Mesendoderm (in vitro differentiated cells): ENCODE results near the gene CYP11A1.

Source experiments
- DNase-seq: peaks from one replicate; pipeline ENCODE4 v3.0.0; 2013
- H2AK5ac ChIP-seq: 2 replicates; pipeline ENCODE4 v1.6.1; 2013; ENCODE audit warnings: low read length, inconsistent platforms
- H2BK120ac ChIP-seq: 2 replicates; pipeline ENCODE4 v1.6.1; 2013; ENCODE audit warnings: low read depth, mild to moderate bottlenecking, low read length, moderate library complexity, mixed read lengths
- H2BK15ac ChIP-seq: replicated peaks from 2 replicates; pipeline ENCODE4 v1.6.1; 2013; ENCODE audit warnings: low read depth, mild to moderate bottlenecking, moderate library complexity
- H2BK5ac ChIP-seq: 2 replicates; pipeline ENCODE4 v1.6.1; 2013; ENCODE audit warnings: low read length, inconsistent platforms
- H3K18ac ChIP-seq: 2 replicates; pipeline ENCODE4 v1.6.1; 2013; ENCODE audit warnings: mild to moderate bottlenecking, low read length, mixed read lengths
- H3K23ac ChIP-seq: one replicate; pipeline ENCODE4 v1.6.1; 2013; ENCODE audit warnings: low read length
- H3K27ac ChIP-seq: 2 replicates; pipeline ENCODE4 v1.5.1; 2013; ENCODE audit warnings: low read depth, mild to moderate bottlenecking, inconsistent platforms, low read length, moderate library complexity
- H3K27me3 ChIP-seq: 2 replicates; pipeline ENCODE4 v1.6.1; 2013; ENCODE audit warnings: low read length, control low read depth, mild to moderate bottlenecking, inconsistent platforms; ENCODE audit not compliant: insufficient read depth, poor library complexity
- H3K36me3 ChIP-seq: 2 replicates; pipeline ENCODE4 v1.6.1; 2013; ENCODE audit warnings: low read length, inconsistent platforms; ENCODE audit not compliant: control insufficient read depth, insufficient read depth
- H3K4ac ChIP-seq: one replicate; pipeline ENCODE4 v1.6.1; 2013; ENCODE audit warnings: low read depth, mild to moderate bottlenecking, low read length, moderate library complexity
- H3K4me1 ChIP-seq: 2 replicates; pipeline ENCODE4 v1.6.1; 2013; ENCODE audit warnings: low read depth, low read length, inconsistent platforms; ENCODE audit not compliant: control insufficient read depth
- H3K4me2 ChIP-seq: 2 replicates; pipeline ENCODE4 v1.6.1; 2013; ENCODE audit warnings: low read length
- H3K4me3 ChIP-seq: 2 replicates; pipeline ENCODE4 v1.5.1; 2013; ENCODE audit warnings: mild to moderate bottlenecking, low read length
- H3K56ac ChIP-seq: one replicate; pipeline ENCODE4 v1.6.1; 2013; ENCODE audit warnings: low read length
- H3K79me1 ChIP-seq: 2 replicates; pipeline ENCODE4 v1.6.1; 2013; ENCODE audit warnings: low read length, inconsistent platforms
- H3K79me2 ChIP-seq: 2 replicates; pipeline ENCODE4 v1.6.1; 2013; ENCODE audit warnings: mild to moderate bottlenecking, low read length; ENCODE audit not compliant: control insufficient read depth, insufficient read depth
- H3K9ac ChIP-seq: 2 replicates; pipeline ENCODE4 v1.6.1; 2013; ENCODE audit warnings: low read length, inconsistent platforms
- H4K5ac ChIP-seq: one replicate; pipeline ENCODE4 v1.6.1; 2013; ENCODE audit warnings: low read length
- H4K8ac ChIP-seq: one replicate; pipeline ENCODE4 v1.6.1; 2013; ENCODE audit warnings: low read depth, mild to moderate bottlenecking, control low read depth, low read length, moderate library complexity
- WGBS: extraction: QIAGEN DNeasy Blood & Tissue Kit; methylation state at CpG from one replicate; pipeline ENCODE4 v1.1.7; 2013; ENCODE audit warnings: low lambda C conversion rate, missing lambda C conversion rate; ENCODE audit not compliant: insufficient coverage; ENCODE audit errors: extremely low coverage; 5-methylcytosine and 5-hydroxymethylcytosine counted together

Gene CYP11A1

GRCh38 chr15:74311734-74312444 lies 55.6 kb downstream of the CYP11A1 start:
- H3K4me2 ChIP-seq: no peak overlapping the region
- DNase-seq: peak; percentile 70
- H3K36me3 ChIP-seq: no peaks in the 10 kb centered on the region
- H2BK15ac ChIP-seq: no peak overlapping the region
- no CpG with 5 or more reads among the region's 13 CpGs for WGBS
- no peaks in the 10 kb centered on the region for H3K27me3 ChIP-seq
- H4K8ac ChIP-seq: no peak overlapping the region
- no peaks in the 10 kb centered on the region for H3K79me2 ChIP-seq
- H2AK5ac ChIP-seq: no peak overlapping the region
- H3K18ac ChIP-seq: no peak overlapping the region
- no peaks in the 10 kb centered on the region for H3K79me1 ChIP-seq
- H3K9ac ChIP-seq: no peak overlapping the region
- H3K23ac ChIP-seq: no peak overlapping the region
- no peak overlapping the region for H3K4ac ChIP-seq
- H2BK5ac ChIP-seq: no peak overlapping the region
- H3K4me1 ChIP-seq: peaks cover 15% of the 10 kb centered on the region
- no peak overlapping the region for H3K4me3 ChIP-seq
- H3K56ac ChIP-seq: peak overlapping the region; percentile 36
- no peak overlapping the region for H3K27ac ChIP-seq
- H4K5ac ChIP-seq: no peak overlapping the region
- no peak overlapping the region for H2BK120ac ChIP-seq

GRCh38 chr15:74307827-74308811 lies 59.3 kb downstream of the CYP11A1 start:
- H2BK5ac ChIP-seq: no peak overlapping the region
- no peak overlapping the region for H3K4ac ChIP-seq
- no peak overlapping the region for H2AK5ac ChIP-seq
- peak overlapping the region; percentile 75 for H3K56ac ChIP-seq
- peak overlapping the region; percentile 37 for H3K4me2 ChIP-seq
- no peak overlapping the region for H3K27ac ChIP-seq
- no peaks in the 10 kb centered on the region for H3K79me1 ChIP-seq
- H2BK15ac ChIP-seq: no peak overlapping the region
- DNase-seq: peak; percentile 82
- H3K4me1 ChIP-seq: peaks cover 16% of the 10 kb centered on the region
- no peaks in the 10 kb centered on the region for H3K79me2 ChIP-seq
- WGBS: no CpG with 5 or more reads among the region's 19 CpGs
- no peak overlapping the region for H3K23ac ChIP-seq
- no peak overlapping the region for H2BK120ac ChIP-seq
- H3K9ac ChIP-seq: peak overlapping the region; percentile 38
- no peak overlapping the region for H3K4me3 ChIP-seq
- H3K18ac ChIP-seq: no peak overlapping the region
- no peaks in the 10 kb centered on the region for H3K36me3 ChIP-seq
- no peak overlapping the region for H4K8ac ChIP-seq
- no peaks in the 10 kb centered on the region for H3K27me3 ChIP-seq
- no peak overlapping the region for H4K5ac ChIP-seq

GRCh38 chr15:74306781-74307217 lies 60.6 kb downstream of the CYP11A1 start:
- H4K8ac ChIP-seq: no peak overlapping the region
- H2BK120ac ChIP-seq: no peak overlapping the region
- no peaks in the 10 kb centered on the region for H3K36me3 ChIP-seq
- no peak overlapping the region for H3K18ac ChIP-seq
- peak overlapping the region; percentile 1 for H3K4ac ChIP-seq
- peak; percentile 84 for DNase-seq
- H3K79me2 ChIP-seq: no peaks in the 10 kb centered on the region
- no peak overlapping the region for H3K4me3 ChIP-seq
- no peak overlapping the region for H3K23ac ChIP-seq
- H3K4me1 ChIP-seq: peaks cover 16% of the 10 kb centered on the region
- H3K79me1 ChIP-seq: no peaks in the 10 kb centered on the region
- no peak overlapping the region for H4K5ac ChIP-seq
- no peak overlapping the region for H2AK5ac ChIP-seq
- peak overlapping the region; percentile 26 for H3K9ac ChIP-seq
- WGBS: no CpG with 5 or more reads among the region's 10 CpGs
- H3K4me2 ChIP-seq: no peak overlapping the region
- H2BK15ac ChIP-seq: no peak overlapping the region
- H2BK5ac ChIP-seq: no peak overlapping the region
- no peak overlapping the region for H3K27ac ChIP-seq
- no peaks in the 10 kb centered on the region for H3K27me3 ChIP-seq
- H3K56ac ChIP-seq: peak overlapping the region; percentile 71

DNA sequence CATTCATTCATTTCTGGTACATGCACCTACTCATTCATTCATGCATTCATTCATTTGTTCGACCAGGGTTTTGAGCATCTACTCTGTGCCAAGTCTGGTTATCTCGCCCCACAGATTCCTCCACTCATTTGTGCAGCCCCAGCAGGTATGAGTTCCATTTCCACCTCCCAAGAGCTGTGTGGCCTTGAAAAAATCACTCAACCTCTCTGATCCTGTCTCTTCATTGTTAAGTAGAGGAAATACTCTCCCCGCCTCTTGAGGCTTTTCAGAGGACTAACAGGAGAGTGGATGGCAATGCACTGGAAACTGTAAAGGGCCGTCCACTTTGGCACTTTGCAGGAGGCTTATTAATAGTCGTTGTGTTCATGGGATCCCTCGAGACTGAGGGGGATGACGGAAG lies 61.8 kb downstream of the CYP11A1 start:
- H3K27ac ChIP-seq: no peak overlapping the region
- H3K4ac ChIP-seq: no peak overlapping the region
- no peak for DNase-seq
- H3K79me2 ChIP-seq: no peaks in the 10 kb centered on the region
- no peaks in the 10 kb centered on the region for H3K36me3 ChIP-seq
- peaks cover 16% of the 10 kb centered on the region for H3K4me1 ChIP-seq
- no peak overlapping the region for H3K4me3 ChIP-seq
- no peak overlapping the region for H3K4me2 ChIP-seq
- no peaks in the 10 kb centered on the region for H3K27me3 ChIP-seq
- H2BK120ac ChIP-seq: no peak overlapping the region
- no peak overlapping the region for H4K5ac ChIP-seq
- H2AK5ac ChIP-seq: no peak overlapping the region
- H3K9ac ChIP-seq: no peak overlapping the region
- H3K23ac ChIP-seq: no peak overlapping the region
- no peak overlapping the region for H3K18ac ChIP-seq
- H2BK5ac ChIP-seq: no peak overlapping the region
- WGBS: no CpG with 5 or more reads among the region's 7 CpGs
- H4K8ac ChIP-seq: no peak overlapping the region
- H3K79me1 ChIP-seq: no peaks in the 10 kb centered on the region
- H3K56ac ChIP-seq: no peak overlapping the region
- no peak overlapping the region for H2BK15ac ChIP-seq

DNA sequence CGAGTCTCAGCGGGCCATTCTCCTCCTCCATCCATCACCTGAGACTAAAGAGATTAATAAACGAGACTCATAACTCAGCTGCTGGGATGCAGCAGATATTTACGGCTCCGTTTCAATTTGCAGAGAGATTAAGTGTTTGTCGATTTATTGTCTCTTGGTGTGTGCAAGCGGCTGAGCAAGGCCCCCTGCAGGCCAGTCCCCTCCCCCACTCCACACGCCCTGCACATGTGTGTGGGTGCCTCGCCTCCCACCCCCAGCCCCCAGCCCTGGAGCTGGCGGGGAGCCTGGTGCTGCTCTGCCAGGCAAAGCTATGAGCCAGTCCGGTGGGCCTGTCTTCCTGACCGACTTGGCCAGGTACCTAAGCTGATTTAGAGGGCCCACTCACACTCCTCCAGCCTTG lies 63.0 kb downstream of the CYP11A1 start:
- Histone ChIP-seq H3K9ac (no peak overlapping the region), H2BK5ac (no peak overlapping the region), H4K8ac (no peak overlapping the region), H3K79me1 (no peaks in the 10 kb centered on the region), H3K23ac (no peak overlapping the region), H3K4me2 (no peak overlapping the region), H4K5ac (no peak overlapping the region), H3K4me3 (no peak overlapping the region), H3K4me1 (peaks cover 16% of the 10 kb centered on the region), H3K18ac (no peak overlapping the region), H3K56ac (no peak overlapping the region), H3K27me3 (no peaks in the 10 kb centered on the region), H3K27ac (no peak overlapping the region), H2AK5ac (no peak overlapping the region), H2BK15ac (no peak overlapping the region), H2BK120ac (no peak overlapping the region), H3K4ac (peak overlapping the region; percentile 18), H3K79me2 (no peaks in the 10 kb centered on the region), H3K36me3 (no peaks in the 10 kb centered on the region)
- no CpG with 5 or more reads among the region's 12 CpGs for WGBS
- no peak for DNase-seq
